Inflammatory macrophage treated with lipopolysaccharide for 1 hour (primary cell): ENCODE results near the gene SELPLG.
"Not testable (repeated sequence)": the region's sequence is repeated elsewhere in the genome, so short reads cannot be mapped to it uniquely, and the experiment has no call there.

Experiments used
- DNase-seq, 2 donors: peaks; one replicate each; pipeline ENCODE4 v3.0.0-alpha.2; 2020 to 2022

SELPLG gene

DNA sequence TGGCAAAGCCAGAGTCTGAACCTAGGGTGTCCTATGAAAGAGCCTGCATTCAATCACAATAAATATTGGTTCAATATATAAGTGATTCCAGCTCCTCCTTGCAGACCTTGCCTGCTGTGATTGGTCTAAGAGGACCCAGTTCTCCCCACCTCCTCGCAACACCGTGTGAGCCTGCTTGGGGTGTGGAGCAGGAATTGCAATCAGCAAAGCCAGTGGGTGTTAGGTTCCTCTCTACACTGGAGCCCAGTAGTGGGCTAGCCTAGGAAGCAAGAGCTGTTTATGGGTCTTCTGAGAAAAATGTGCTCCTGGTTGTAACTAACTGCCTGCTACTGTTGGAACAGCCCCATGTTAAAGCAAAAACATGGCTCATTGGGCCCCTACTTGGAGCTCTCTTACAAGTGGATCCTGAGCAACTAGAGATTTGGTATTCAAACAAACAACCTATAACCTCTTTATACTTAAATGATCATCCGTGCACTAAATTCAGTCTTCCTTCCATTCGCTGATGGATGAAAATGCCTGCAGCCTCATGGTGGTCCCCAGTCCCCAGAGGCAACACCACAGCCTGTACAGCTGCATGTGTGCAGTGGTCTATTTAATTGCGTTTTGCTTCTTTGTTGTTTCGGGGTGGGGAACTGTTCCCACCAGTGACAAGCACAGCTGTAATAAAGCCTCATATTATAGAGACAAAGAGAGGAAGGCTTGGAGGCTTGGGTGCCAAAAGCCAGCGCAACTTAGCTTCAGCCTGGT is 3.7 kb upstream of the SELPLG start:
- peak; percentile 46 to 67 for DNase-seq

DNA sequence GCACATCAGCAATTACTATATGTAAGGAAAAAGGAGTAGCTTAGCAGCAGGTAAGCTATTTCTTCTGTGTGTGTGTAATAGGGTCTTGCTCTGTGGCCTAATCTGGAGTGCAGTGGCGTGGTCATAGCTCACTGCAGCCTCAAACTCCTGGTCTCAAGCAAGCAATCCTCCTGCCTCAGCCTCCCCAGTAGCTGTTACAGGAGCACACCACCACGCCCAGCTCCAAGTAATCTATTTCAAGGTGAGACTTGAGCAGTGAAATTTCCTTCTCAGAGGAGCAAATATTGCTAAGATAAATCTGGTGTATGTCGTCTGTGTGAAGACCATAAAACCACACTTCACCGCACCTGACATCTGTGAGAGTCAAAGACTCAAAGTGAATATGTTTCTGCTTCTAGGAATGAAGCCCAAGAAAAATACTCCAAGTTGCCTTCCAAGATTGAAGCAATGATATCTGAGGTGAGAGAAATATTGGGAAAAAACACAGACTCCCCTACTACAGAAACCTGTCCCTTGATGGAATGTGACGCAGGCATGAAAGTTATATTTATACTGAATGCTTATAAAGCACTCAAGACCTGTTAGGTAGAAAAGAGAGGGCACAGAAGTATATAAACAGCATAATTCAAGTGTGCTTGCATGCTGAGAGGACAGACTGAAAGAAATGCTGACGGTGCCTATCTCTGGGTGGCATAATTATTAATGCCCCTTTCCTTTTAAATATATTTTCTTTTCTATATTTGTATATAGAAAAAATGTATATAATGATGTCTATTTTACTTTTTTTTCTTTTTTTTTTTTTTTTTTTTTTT is 2.5 kb upstream of the SELPLG start:
- DNase-seq: no peak

DNA sequence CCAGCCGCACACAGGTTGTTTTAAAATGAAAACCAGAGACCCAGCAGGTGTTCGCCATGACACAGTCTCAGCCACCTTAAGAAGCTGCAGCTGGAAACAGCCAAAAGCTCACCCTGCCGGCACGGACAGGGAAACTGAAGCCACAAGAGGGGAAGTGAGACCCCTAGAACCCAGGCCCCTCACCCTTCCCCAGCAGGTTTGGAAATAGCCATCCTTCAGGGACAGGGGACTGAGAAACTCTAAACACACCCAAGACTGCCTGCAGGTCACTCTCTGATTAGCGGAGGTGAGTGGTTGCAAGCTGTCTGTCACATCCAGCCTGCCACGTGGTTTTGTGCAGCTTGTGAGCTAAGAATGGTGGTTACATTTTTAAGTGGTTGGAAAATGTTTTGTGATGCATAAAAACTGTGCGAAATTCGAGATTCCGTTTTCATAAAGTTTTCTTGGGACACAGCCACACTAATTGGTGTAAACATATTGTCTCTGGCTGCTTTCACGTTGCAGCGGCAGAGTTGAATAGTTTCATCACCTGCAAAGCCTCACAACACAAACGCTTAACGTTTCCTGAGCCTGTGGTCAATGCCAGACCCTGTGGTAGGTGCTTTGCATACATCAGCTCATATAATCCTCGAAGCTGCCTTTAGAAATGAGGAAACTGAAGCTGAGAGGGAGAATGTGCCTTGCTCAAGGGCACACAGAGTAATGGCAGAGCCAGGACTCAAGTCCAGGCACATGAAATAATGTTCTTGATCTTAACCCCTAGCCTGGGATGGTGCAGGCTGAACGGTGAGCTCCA is 1.7 kb upstream of the SELPLG start:
- DNase-seq: peak; percentile 49 to 72

DNA sequence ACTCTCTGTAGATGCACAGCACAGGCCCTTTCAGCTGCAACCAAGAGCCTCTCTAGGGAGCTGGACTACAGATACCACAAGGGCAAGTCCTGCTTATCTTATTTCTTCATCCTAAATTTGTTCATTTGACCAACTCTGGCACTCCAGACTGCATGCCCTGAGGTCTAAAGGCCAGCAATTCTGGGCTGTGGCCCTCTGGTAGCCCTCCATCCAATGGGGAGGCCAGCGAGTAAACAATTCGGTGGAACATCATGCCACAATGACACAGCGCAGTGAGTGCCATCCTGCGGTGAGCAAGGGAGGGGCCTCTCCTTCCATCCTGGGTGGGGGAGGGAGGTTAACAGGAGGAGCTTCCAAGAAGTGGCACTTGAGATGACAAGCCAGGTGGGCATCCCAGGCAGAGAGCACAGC is 652 bp upstream of the SELPLG start:
- peak in 1 of 2 donors; percentile 68 for DNase-seq

DNA sequence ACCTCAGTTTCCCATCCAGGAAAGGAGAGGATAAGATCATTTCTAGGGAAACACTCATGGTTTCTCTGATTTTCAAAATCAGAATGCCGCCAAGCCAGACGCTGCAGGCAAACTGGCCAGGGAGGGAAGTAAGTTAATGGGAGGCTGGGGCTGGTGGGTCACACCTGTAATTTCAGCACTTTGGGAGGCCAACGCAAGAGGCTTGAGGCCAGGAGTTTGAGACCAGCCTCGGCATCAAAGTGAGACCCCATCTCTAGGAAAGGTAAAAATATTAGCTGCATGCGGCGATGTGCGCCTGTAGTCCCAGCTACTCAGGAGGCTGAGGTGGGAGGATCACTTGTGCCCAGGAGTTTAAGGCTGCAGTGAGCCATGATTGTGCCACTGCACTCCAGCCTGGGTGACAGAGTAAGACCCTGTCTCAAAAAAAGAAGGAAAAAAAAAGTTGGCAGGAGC is 587 bp downstream of the SELPLG start:
- no peak for DNase-seq

DNA sequence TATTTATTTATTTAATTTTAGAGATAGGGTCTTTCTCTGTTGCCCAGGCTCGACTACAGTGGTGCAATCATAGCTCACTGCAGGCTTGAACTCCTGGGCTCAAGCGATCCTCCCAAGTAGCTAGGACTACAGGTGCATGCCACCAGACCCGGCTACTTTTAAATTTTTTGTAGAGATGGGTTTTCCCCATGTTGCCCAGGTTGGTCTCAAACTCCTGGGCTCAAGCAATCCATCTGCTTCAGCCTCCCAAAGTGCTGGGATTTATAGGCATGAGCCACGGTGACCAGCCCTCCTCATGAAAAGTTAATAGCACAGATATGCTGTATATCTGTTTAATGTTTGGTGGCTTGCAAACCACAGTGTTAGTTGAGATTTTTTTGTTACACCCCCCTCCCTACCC is 2.4 kb downstream of the SELPLG start:
- not testable (repeated sequence) for DNase-seq

DNA sequence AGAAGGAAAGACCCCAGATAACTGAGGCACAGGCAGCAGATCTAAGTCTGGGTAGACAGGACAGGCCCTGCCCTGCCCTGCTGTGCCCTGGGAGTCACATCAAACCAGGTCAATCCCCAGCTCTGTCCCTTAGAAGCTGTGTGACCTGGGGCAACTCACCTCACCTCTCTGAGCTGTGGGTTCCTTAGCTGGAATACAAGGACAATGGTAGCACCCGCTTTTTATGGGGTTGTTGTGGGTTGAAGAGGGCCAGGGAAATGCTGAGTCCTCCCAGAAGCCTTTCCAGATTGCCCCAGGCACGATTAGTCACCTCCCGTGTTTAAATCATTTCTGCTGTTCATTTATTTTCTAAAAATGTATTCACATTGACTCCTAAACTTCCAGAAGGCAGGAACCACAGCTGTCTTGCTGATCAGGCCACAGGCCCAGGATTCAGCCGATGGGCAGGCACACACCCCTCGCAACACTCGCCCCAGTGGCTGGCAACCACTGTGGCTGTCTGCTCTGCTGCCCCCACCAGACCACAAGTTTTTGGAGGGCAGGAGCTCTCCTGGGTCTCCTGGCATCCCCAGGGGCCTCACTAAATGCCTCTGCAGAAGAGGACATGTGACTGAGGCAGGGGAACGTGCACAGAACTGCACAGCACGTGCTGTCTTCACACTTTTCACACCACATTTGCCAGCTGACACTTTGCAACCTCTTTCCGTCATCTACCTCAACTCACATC is 3.0 kb downstream of the SELPLG start:
- DNase-seq: no peak

DNA sequence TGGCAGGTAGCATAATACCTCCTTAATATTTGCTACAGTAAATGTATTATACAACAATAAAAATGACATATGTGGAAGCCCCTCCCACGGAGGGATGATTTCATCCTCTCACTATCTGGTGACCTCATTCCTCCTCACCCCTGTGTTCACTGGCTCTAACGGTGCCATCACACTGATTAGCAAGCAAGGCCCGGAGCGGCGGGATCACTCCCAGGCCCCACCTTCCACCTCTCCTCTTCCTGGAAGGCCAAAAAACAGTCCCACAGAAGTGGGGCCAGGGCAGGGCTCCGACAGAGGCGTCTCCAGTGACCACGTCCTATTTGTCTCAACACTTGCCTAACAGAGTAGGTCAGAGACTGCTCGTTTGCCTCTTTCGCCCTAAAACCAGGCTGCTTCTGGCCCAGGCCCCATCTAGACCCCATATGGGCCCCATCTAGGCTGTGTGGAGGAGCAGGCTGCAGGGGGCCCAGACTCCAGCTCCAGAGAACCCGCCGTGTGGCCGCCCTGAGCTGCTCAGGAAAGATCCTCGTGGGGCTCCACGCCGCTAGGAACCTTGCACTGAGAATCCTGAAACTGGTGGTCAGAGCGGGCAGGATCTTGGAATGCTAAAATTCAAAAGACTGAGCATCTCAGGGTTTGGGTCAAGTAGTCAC is 3.7 kb downstream of the SELPLG start:
- peak; percentile 91 to 93 for DNase-seq

DNA sequence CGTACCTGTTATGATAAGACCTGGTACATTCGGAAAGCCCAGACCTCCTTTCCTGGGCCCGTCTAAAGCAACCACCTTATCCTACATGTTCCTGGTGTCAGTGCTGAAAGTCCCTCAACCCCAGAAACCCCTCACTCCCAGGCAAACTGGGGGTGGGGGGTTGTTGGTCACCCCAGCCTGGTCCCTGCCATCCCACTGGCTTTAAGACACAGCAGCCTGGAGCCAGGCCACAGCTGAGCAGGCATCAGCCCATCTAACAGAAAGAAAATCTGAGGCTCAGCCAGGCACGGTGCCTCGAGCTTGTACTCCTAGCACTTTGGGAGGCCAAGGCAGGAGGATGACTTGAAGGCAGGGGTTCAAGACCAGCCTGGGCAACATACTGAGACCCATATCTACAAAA is 4.5 kb downstream of the SELPLG start:
- DNase-seq: no peak

DNA sequence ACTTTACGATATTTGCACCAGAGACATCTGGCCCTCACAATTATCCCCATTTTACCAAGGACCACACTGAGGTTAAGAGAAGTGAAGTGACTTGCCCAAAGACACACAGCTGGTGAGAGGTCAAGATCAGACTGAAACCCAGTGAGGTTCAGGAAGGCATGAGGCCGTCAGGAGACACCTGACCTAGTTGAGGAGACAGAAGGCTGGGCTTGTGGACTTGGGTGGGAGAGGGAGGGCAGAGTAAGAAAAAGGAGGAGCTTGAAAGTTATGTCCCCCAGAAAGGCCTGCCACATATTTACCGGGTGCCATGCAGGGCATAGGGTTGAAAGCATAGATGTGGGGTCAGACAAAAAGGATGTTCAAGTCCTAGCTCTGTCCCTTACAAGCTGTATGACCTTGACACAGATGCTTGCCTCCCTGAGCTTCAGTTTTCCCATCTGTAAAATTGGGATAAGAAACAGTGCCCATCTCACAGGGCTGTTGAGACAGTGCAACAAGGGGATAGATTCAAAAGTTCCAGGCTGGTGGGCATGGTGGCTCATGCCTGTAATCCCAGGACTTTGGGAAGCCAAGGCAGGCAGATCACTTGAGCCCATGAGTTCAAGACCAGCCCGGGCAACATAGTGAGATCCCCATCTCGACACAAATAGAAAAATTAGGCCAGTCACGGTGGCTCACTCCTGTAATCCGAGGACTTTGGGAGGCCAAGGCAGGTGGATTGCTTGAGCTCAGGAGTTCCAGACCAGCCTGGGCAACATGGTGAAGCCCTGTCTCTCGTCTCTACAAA is 6.4 kb downstream of the SELPLG start:
- no peak for DNase-seq

DNA sequence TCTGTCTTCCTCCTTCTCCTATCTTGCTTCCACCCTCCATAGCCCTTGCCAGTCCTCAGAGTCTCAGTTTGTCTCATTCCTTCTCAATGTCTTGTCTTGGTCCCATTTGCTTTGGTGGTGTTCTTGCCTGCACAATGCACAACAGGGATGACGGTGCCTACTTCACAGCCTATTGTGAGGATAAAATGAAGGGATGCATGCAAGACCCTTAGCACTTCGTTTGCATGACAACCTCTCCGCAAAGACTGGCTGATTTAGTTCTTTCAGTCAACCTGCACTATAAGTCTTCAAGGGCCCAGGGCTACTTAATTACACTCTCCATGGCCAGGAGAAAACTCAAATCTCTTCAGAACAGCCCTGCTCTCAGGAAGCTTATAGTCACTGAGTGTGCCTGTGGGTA is 8.5 kb downstream of the SELPLG start:
- DNase-seq: no peak

DNA sequence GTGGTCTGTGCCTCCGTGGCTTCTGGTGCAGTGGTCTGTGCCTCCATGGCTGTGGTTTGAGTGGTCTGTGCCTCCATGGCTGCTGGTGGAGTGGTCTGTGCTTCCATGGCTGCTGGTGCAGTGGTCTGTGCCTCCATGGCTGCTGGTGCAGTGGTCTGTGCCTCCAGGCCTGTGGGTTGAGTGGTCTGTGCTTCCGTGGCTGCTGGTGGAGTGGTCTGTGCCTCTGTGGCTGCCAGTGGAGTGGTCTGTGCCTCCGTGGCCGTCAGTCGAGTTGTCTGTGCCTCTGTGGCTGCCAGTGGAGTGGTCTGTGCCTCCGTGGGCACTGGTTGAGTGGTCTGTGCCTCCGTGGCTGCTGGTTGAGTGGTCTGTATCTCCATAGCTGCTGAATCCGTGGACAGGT is 10.1 kb downstream of the SELPLG start:
- no peak for DNase-seq

DNA sequence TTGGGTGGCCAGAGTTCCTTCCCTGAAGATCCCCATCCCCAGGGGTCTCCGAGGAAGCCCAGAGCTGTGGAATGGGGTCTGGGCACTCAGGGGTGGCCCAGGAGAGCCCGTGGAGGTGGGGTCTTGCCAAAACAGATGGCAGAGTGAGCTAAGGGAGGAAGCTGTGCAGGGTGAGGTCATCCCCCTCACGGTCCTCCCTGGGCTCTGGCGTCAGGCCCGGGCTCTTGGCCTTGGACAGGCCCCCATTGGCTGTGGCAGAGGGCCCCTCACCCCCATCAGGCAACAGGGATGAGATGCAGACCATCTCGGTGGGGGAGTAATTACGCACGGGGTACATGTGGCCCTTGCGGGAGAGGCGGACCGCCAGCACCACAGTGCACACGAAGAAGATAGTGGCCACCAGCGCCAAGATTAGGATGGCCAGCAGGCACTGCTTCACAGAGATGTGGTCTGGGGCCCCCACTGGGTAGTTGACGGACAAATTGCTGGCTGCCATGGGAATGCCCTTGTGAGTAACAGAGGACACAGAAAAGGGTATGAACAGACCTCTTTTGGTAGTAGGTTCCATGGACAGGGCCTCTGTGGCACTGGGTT is 10.7 kb downstream of the SELPLG start:
- DNase-seq: no peak

DNA sequence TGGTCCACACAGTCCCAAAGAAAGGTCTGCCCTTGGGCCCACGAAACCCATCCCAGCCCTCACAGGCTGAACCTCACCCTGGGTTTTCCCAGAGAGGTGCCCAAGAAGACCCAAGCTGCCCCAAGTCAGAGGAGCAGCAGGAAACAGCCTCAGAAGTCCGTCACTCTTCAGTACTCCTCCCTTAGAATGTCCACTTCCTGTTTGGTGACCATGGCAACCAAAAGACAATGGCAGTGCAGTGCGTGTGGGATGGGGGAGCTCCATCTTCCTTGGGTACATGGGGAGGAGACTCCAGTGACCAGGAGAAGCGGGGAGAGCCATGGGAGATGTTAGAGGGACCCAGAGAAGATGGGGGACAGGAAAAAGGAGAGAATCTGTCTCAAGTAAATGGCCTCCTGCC is 11.3 kb downstream of the SELPLG start:
- DNase-seq: peak; percentile 71 to 78

DNA sequence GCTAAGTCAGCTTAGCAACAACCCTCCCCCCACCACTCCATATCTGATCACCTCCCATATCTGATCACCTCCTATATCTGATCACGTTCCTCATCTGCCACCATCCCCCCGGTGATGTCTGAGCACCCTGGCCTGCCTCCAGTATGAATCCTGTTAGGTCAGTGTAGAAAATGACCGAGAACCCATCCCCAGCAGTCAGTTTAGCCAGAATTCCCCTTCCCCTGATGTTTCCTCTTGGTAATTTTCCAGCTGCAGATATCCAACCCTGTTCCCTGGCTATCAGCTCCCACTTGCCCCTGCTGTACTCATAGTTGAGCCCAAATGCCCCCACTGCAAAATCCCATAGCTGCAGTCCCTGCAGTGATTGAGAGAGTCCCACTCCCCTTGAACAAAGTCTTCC is 12.5 kb downstream of the SELPLG start:
- no peak for DNase-seq

DNA sequence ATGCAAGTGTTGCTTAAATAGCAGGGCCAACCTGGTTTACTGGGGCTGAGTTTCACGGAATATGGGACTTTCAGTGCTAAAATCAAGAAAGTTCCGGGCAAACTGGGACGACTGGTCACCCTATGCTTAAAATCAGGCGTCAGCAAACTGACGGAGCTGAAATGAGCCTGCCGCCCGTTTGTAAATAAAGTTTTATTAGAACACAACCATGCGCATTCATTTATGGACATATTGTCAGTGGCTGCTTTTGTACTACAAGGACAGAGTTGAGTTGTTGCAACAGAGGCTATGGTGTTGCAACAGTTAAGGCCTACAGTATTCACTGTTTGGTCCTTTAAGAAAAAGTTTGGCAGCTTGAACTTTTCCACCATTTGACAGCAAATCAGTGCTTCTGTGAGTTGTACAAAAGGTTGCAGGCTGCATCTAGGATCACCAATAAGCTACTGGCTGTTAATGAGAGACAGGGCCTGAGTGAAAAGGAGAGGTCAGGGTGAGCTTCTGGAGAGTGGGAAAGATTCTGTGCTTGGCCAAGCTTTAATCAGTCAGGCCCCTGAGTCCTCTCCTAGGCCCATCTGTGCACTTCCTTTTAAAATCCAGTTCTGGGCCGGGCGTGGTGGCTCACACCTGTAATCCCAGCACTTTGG is 13.3 kb downstream of the SELPLG start:
- peak; percentile 74 to 80 for DNase-seq

DNA sequence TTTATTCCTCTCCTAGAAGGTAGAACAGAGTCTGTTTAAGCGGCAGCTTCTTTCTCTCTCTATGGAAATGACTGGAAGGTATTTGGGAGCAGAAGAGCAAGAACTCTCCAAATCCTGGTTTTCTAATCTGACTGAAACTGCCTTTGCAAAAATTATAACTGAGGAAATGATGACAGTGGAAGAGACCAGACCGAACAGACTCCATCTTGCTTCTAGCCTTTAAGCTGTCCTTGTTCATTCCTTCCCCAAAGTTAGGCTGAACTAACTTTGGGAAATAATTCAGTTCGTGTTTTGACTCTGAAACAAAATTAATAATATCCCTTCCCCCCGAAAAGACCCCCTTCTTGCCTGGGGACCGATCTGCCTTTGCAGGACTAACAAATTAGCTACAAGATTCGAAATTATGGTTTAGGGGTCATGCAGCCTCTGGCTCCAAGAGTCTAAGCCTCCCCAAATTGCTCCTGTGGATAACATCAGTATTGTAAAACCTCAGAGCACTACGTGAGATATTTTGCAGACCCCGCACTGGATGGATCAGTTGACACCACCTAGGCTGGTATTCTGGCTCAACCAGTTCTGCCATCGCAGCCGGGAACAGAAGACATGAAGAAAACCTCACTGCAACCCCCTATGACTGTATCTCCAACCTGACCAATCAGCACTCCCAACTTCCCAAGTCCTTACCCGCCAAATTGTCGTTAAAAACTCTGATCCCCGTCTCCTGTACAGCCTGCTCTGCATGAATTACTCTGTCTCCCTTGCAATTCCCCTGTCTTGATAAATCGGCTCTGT is 14.1 kb downstream of the SELPLG start:
- no peak for DNase-seq

DNA sequence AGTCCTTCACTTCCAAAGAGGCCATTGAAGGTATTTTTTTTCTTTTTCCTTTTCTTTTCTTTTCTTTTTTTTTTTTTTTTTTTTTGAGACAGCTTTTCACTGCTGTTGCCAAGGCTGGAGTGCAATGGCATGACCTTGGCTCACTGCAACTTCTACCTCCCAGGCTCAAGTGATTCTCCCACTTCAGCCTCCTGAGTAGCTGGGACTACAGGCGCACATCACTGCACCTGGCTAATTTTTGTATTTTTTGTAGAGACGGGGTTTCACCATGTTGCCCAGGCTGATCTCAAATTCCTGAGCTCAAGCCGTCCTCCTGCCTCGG is 14.8 kb downstream of the SELPLG start:
- DNase-seq: not testable (repeated sequence)

DNA sequence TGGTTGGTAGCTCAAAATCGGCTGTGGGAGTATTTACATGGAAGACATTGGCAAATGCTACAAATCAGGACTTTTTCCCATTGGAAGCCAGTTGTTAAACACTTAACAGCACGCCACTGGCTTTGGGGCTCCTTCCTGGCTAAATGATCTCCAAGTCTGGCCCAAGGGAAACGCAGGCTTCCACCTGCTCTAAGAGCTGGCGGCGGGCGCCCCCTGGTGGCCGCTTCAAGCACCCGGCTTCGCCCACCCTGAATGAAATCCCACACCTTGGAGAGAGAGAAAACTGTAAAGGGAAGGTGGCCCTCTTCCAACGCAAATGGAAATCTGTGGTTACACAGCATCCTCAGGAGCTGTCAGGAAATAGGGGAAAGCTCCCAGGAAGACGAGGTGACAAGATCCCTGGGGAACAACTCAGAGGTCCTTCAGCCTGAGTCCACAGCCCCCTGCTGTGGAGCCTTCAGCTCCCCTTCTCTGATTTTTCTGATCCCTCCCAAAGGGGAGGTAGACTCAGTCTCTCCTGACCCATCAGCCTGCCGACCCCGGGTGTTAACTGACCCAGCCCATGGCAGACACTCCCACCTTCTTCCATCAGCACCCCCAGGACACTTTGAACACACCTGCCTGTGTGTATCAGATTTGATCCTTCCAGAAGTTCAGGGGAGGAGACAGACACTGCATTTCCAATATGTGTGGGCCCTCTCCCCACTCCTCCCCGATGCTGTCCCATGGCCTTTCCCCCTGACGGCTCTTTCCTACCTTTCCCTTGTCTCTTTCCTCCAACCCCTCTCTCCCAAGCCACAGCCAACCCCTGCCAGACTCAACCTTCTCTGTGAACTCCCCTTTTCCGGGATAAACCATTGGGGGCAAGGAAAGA is 15.4 kb downstream of the SELPLG start:
- peak; percentile 72 to 89 for DNase-seq
